HEK293 (cell line): ENCODE results near the gene USP30.

Experiments
- CTCF ChIA-PET: fragments of 350-600 bp; formaldehyde crosslinking; extraction: SDS; loops from one replicate; lab custom pipeline; 2021; ENCODE audit warnings: antibody characterized with exemption; lab: Yijun Ruan, JAX
- POLR2A ChIA-PET: fragments of 300-600 bp; formaldehyde crosslinking; extraction: SDS; loops from one replicate; lab custom pipeline; 2020; ENCODE audit warnings: antibody characterized with exemption, inconsistent platforms; lab: Yijun Ruan, JAX
- H3K27ac ChIP-seq: fragments of 200-500 bp; sonication (Bioruptor generic); 2 replicates; pipeline ENCODE4 v1.5.1; 2014; ENCODE audit warnings: low read depth, low read length, control low read depth, inconsistent platforms; ENCODE audit errors: extremely low read depth
- H3K36me3 ChIP-seq, 2 experiments: fragments of 200-500 bp in 1 of 2; sonication (Bioruptor generic) in 1 of 2; 1 replicate in 1 of 2; 2 replicates in 1 of 2; pipeline ENCODE4 v1.5.1; 2014 to 2017; ENCODE audit warnings: inconsistent platforms in 2 of 2, low read length in 2 of 2; ENCODE audit not compliant: control insufficient read depth in 2 of 2, insufficient read depth in 1 of 2
- H3K4me1 ChIP-seq: fragments of 200-500 bp; sonication (Bioruptor generic); 2 replicates; pipeline ENCODE4 v1.5.1; 2014; ENCODE audit warnings: mild to moderate bottlenecking, low read length, inconsistent platforms; ENCODE audit not compliant: control insufficient read depth, insufficient read depth
- H3K4me3 ChIP-seq: 2 replicates; pipeline ENCODE4 v1.5.1; 2011; ENCODE audit warnings: low read depth, mild to moderate bottlenecking, control low read depth, low read length, moderate library complexity
- H3K9me3 ChIP-seq: fragments of 200-500 bp; sonication (Bioruptor generic); 2 replicates; pipeline ENCODE4 v1.5.1; 2014; ENCODE audit warnings: low read depth, low read length, inconsistent platforms; ENCODE audit not compliant: control insufficient read depth, insufficient read depth
- GFI1B ChIP-seq: fragments of 450-650 bp; formaldehyde crosslinking; IDR thresholded peaks from 2 replicates; pipeline ENCODE4 v1.5.1; 2016; ENCODE audit warnings: missing biosample characterization, missing genetic modification characterization
- MEIS1 ChIP-seq: sonication (generic); formaldehyde crosslinking; IDR thresholded peaks from 2 replicates; pipeline ENCODE4 v1.8.1; 2022; ENCODE audit warnings: missing genetic modification reagents, mild to moderate bottlenecking, borderline replicate concordance
- ZFP37 ChIP-seq: fragments of 450-650 bp; formaldehyde crosslinking; IDR thresholded peaks from 2 replicates; pipeline ENCODE4 v1.5.1; 2016; ENCODE audit warnings: missing biosample characterization, missing genetic modification characterization
- ZFP69B ChIP-seq: fragments of 450-650 bp; formaldehyde crosslinking; IDR thresholded peaks from 2 replicates; pipeline ENCODE4 v1.5.1; 2016; ENCODE audit warnings: missing biosample characterization, missing genetic modification characterization
- ZNF10 ChIP-seq: fragments of 450-650 bp; formaldehyde crosslinking; IDR thresholded peaks from 2 replicates; pipeline ENCODE4 v1.5.1; 2017; ENCODE audit warnings: missing biosample characterization, missing genetic modification characterization
- ZNF184 ChIP-seq: fragments of 450-650 bp; IDR thresholded peaks from 2 replicates; pipeline ENCODE4 v1.5.1; 2018; ENCODE audit warnings: missing biosample characterization, mild to moderate bottlenecking, missing genetic modification characterization
- ZNF211 ChIP-seq: fragments of 450-650 bp; formaldehyde crosslinking; IDR thresholded peaks from 2 replicates; pipeline ENCODE4 v1.5.1; 2016; ENCODE audit warnings: low read depth, missing biosample characterization, missing genetic modification characterization
- ZNF335 ChIP-seq: fragments of 450-650 bp; formaldehyde crosslinking; conservative IDR thresholded peaks from 2 replicates; pipeline ENCODE4 v1.5.1; 2016; ENCODE audit warnings: missing biosample characterization, missing genetic modification characterization
- ZNF37A ChIP-seq: fragments of 450-650 bp; IDR thresholded peaks from 2 replicates; pipeline ENCODE4 v1.5.1; 2018; ENCODE audit warnings: missing biosample characterization, missing genetic modification characterization
- ZNF394 ChIP-seq: fragments of 450-650 bp; formaldehyde crosslinking; IDR thresholded peaks from 2 replicates; pipeline ENCODE4 v1.5.1; 2016; ENCODE audit warnings: missing biosample characterization, missing genetic modification characterization, mild to moderate bottlenecking, moderate library complexity, borderline replicate concordance
- ZNF521 ChIP-seq: fragments of 450-650 bp; formaldehyde crosslinking; IDR thresholded peaks from 2 replicates; pipeline ENCODE4 v1.5.1; 2017; ENCODE audit warnings: missing biosample characterization, mild to moderate bottlenecking, missing genetic modification characterization
- ZNF529 ChIP-seq: fragments of 450-650 bp; formaldehyde crosslinking; IDR thresholded peaks from 2 replicates; pipeline ENCODE4 v1.5.1; 2017; ENCODE audit warnings: missing genetic modification characterization, missing biosample characterization; ENCODE audit not compliant: insufficient replicate concordance
- ZNF558 ChIP-seq: fragments of 450-650 bp; formaldehyde crosslinking; IDR thresholded peaks from 2 replicates; pipeline ENCODE4 v1.5.1; 2016; ENCODE audit warnings: missing biosample characterization, missing genetic modification characterization
- ZNF596 ChIP-seq: fragments of 450-650 bp; IDR thresholded peaks from 2 replicates; pipeline ENCODE4 v1.5.0; 2018; ENCODE audit warnings: missing biosample characterization, mild to moderate bottlenecking, missing genetic modification characterization, moderate library complexity
- ZNF600 ChIP-seq: fragments of 450-650 bp; formaldehyde crosslinking; IDR thresholded peaks from 2 replicates; pipeline ENCODE4 v1.5.1; 2016; ENCODE audit warnings: missing biosample characterization, missing genetic modification characterization
- ZNF654 ChIP-seq: fragments of 450-650 bp; formaldehyde crosslinking; IDR thresholded peaks from 2 replicates; pipeline ENCODE4 v1.5.1; 2016; ENCODE audit warnings: low read depth, missing biosample characterization, missing genetic modification characterization
- ZNF747 ChIP-seq: fragments of 450-650 bp; formaldehyde crosslinking; IDR thresholded peaks from 2 replicates; pipeline ENCODE4 v1.5.1; 2016; ENCODE audit warnings: missing biosample characterization, missing genetic modification characterization
- ZNF768 ChIP-seq: fragments of 450-650 bp; formaldehyde crosslinking; IDR thresholded peaks from 2 replicates; pipeline ENCODE4 v1.5.1; 2018; ENCODE audit warnings: missing biosample characterization, mild to moderate bottlenecking, missing genetic modification characterization
- ZNF791 ChIP-seq: fragments of 450-650 bp; formaldehyde crosslinking; IDR thresholded peaks from 2 replicates; pipeline ENCODE4 v1.5.1; 2016; ENCODE audit warnings: missing biosample characterization, missing genetic modification characterization
- ZNF843 ChIP-seq: fragments of 450-650 bp; formaldehyde crosslinking; IDR thresholded peaks from 2 replicates; pipeline ENCODE4 v1.5.1; 2016; ENCODE audit warnings: missing biosample characterization, missing genetic modification characterization
- ZSCAN23 ChIP-seq: fragments of 450-650 bp; formaldehyde crosslinking; IDR thresholded peaks from 2 replicates; pipeline ENCODE4 v1.5.1; 2016; ENCODE audit warnings: missing biosample characterization, missing genetic modification characterization
- ZXDB ChIP-seq: fragments of 450-650 bp; formaldehyde crosslinking; IDR thresholded peaks from 2 replicates; pipeline ENCODE4 v1.5.1; 2016; ENCODE audit warnings: missing biosample characterization, missing genetic modification characterization
- TF ChIP-seq, protein P1 (sequence below): fragments of 450-650 bp; formaldehyde crosslinking; optimal IDR thresholded peaks from 2 replicates; pipeline ENCODE3; 2016; ENCODE audit warnings: missing biosample characterization, mild to moderate bottlenecking, missing genetic modification characterization
- TF ChIP-seq, protein P2 (sequence below): fragments of 450-650 bp; formaldehyde crosslinking; IDR thresholded peaks from 2 replicates; pipeline ENCODE4 v1.5.1; 2016; ENCODE audit warnings: missing biosample characterization, missing genetic modification characterization
- TF ChIP-seq, protein P3 (sequence below): fragments of 450-650 bp; formaldehyde crosslinking; IDR thresholded peaks from 2 replicates; pipeline ENCODE4 v1.5.1; 2016; ENCODE audit warnings: missing biosample characterization, missing genetic modification characterization
- TF ChIP-seq, protein P4 (sequence below): fragments of 450-650 bp; formaldehyde crosslinking; IDR thresholded peaks from 2 replicates; pipeline ENCODE4 v1.5.1; 2016; ENCODE audit warnings: missing biosample characterization, missing genetic modification characterization

Gene USP30, protein sequence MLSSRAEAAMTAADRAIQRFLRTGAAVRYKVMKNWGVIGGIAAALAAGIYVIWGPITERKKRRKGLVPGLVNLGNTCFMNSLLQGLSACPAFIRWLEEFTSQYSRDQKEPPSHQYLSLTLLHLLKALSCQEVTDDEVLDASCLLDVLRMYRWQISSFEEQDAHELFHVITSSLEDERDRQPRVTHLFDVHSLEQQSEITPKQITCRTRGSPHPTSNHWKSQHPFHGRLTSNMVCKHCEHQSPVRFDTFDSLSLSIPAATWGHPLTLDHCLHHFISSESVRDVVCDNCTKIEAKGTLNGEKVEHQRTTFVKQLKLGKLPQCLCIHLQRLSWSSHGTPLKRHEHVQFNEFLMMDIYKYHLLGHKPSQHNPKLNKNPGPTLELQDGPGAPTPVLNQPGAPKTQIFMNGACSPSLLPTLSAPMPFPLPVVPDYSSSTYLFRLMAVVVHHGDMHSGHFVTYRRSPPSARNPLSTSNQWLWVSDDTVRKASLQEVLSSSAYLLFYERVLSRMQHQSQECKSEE

DNA sequence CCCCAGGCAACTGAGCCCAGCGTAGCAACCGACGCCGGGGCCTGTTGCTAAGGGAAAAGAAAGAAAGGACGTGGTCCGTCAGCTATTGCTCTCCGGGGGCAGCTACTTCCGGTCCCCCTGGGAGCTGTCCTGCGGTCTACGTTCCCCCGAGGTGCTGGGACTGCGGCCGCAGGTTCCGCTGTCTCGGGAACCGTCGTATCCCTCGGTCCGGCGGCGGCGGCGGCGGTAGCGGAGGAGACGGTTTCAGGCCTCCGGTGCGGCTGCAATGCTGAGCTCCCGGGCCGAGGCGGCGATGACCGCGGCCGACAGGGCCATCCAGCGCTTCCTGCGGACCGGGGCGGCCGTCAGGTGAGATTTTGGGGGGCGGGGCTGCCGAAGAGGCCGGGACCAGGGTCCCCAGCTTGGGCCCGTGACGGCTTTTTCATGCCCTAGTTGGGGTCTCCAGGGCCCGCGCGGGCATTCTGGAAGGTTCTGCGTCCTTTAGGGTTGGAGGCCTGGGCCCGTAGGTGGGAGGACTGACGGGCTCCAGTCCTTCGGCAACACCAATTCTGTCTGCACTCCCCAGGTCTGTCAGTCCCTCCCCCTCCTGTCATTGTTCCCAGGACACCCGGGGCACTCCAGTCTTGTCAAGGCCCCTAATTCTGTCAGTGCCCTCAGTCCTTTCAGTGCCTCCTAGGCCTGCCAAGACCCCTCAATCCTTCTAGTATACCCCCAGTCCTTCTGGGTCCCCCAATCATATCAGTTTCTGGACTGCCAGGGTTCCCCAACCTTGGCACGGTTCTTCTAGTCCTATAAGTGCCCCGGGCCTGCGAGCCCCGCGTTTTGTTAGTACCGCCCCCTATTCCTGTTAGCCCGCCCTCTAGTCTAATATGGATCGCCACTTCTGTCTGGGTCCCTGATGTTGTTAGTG lies at the start of gene USP30:
TSS of gene USP30 (plus strand) at position 163 of the 910 bp plus-strand sequence. CDS start at position 266, 103 bp downstream.
- Histone ChIP-seq H3K27ac (peak within 1 kb of the TSS; percentile 32; the same call in 1 of the 2 replicates), H3K4me3 (peak within 1 kb of the TSS; percentile 97), H3K4me1 (peaks cover 3% of the 10 kb centered on the region; the same call in 1 of the 2 replicates), H3K36me3 (peaks cover 7 to 22% of the 10 kb centered on the region in 2 experiments), H3K9me3 (no peaks in the 10 kb centered on the region)
- CTCF ChIA-PET, result interaction anchor here (0.7 to 1.2 kb wide), 3 partner anchors 9 to 334 kb away, joined by 3 to 5 read pairs (median 3); no protein-coding TSS in a partner anchor
- POLR2A ChIA-PET, result interaction anchor here (0.9 to 1.4 kb wide), 2 partner anchors 17 to 97 kb away, joined by 3 read pairs; no protein-coding TSS in a partner anchor
- peak; percentile 90 for TF ChIP-seq ZNF184
- TF ChIP-seq, protein P1, sequence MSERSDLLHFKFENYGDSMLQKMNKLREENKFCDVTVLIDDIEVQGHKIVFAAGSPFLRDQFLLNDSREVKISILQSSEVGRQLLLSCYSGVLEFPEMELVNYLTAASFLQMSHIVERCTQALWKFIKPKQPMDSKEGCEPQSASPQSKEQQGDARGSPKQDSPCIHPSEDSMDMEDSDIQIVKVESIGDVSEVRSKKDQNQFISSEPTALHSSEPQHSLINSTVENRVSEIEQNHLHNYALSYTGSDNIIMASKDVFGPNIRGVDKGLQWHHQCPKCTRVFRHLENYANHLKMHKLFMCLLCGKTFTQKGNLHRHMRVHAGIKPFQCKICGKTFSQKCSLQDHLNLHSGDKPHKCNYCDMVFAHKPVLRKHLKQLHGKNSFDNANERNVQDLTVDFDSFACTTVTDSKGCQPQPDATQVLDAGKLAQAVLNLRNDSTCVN, result peak; percentile 35
- TF ChIP-seq ZNF654 (tag by site-specific recombination), result 0 out of 2 replicates have a peak, but pooled peaks have one; percentile 2
- peak; percentile 85 for TF ChIP-seq ZNF843 (tag by site-specific recombination)
- TF ChIP-seq ZNF37A (tag by site-specific recombination), result no peak
- TF ChIP-seq ZFP69B (tag by site-specific recombination), result peak; percentile 90
- peak; percentile 84 for TF ChIP-seq ZNF335
- no peak for TF ChIP-seq ZNF768 (tag by site-specific recombination)
- TF ChIP-seq, protein P2, sequence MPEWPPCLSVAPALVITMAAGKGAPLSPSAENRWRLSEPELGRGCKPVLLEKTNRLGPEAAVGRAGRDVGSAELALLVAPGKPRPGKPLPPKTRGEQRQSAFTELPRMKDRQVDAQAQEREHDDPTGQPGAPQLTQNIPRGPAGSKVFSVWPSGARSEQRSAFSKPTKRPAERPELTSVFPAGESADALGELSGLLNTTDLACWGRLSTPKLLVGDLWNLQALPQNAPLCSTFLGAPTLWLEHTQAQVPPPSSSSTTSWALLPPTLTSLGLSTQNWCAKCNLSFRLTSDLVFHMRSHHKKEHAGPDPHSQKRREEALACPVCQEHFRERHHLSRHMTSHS, result peak; percentile 49; the same call in 1 of the 2 replicates
- TF ChIP-seq ZFP37, result peak; percentile 98
- no peak for TF ChIP-seq ZNF521 (tag by site-specific recombination)
- TF ChIP-seq ZNF791, result no peak
- no peak for TF ChIP-seq ZNF529 (tag by site-specific recombination)
- TF ChIP-seq ZSCAN23 (tag by site-specific recombination), result peak; percentile 90
- TF ChIP-seq ZNF558, result peak; percentile 35; the same call in 1 of the 2 replicates
- TF ChIP-seq ZXDB (tag by site-specific recombination), result peak; percentile 97
- peak; percentile 81; the same call in 1 of the 2 replicates for TF ChIP-seq ZNF394
- peak; percentile 53 for TF ChIP-seq ZNF600 (tag by site-specific recombination)
- TF ChIP-seq, protein P3, sequence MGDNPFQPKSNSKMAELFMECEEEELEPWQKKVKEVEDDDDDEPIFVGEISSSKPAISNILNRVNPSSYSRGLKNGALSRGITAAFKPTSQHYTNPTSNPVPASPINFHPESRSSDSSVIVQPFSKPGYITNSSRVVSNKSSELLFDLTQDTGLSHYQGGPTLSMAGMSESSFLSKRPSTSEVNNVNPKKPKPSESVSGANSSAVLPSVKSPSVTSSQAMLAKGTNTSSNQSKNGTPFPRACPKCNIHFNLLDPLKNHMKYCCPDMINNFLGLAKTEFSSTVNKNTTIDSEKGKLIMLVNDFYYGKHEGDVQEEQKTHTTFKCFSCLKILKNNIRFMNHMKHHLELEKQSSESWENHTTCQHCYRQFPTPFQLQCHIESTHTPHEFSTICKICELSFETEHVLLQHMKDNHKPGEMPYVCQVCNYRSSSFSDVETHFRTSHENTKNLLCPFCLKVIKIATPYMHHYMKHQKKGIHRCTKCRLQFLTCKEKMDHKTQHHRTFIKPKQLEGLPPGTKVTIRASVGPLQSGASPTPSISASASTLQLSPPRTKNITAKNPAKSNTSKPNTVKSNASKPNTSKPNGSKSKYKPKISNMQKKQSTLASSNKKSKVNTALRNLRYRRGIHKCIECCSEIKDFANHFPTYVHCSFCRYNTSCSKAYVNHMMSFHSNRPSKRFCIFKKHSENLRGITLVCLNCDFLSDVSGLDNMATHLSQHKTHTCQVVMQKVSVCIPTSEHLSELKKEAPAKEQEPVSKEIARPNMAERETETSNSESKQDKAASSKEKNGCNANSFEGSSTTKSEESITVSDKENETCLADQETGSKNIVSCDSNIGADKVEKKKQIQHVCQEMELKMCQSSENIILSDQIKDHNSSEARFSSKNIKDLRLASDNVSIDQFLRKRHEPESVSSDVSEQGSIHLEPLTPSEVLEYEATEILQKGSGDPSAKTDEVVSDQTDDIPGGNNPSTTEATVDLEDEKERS, result peak; percentile 43; the same call in 1 of the 2 replicates
- no peak for TF ChIP-seq ZNF747 (tag by site-specific recombination)
- TF ChIP-seq GFI1B, result 0 out of 2 replicates have a peak, but pooled peaks have one; percentile 57
- TF ChIP-seq ZNF211 (tag by site-specific recombination), result no peak
- peak; percentile 38; the same call in 1 of the 2 replicates for TF ChIP-seq ZNF10 (tag by site-specific recombination)
- peak; percentile 54; the same call in 1 of the 2 replicates for TF ChIP-seq ZNF596 (tag by site-specific recombination)
- TF ChIP-seq MEIS1, result no peak
- TF ChIP-seq, protein P4, sequence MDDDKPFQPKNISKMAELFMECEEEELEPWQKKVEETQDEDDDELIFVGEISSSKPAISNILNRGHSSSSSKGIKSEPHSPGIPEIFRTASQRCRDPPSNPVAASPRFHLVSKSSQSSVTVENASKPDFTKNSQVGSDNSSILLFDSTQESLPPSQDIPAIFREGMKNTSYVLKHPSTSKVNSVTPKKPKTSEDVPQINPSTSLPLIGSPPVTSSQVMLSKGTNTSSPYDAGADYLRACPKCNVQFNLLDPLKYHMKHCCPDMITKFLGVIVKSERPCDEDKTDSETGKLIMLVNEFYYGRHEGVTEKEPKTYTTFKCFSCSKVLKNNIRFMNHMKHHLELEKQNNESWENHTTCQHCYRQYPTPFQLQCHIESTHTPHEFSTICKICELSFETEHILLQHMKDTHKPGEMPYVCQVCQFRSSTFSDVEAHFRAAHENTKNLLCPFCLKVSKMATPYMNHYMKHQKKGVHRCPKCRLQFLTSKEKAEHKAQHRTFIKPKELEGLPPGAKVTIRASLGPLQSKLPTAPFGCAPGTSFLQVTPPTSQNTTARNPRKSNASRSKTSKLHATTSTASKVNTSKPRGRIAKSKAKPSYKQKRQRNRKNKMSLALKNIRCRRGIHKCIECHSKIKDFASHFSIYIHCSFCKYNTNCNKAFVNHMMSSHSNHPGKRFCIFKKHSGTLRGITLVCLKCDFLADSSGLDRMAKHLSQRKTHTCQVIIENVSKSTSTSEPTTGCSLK, result no peak
